ENCODE data around the gene ERO1A. TPM values are rescaled to one million over a fixed set of nuclear protein-coding genes. Genes with fewer than 3 reads are reported as not detected.

ERO1A gene
- total and polyA plus RNA-seq, 9 of the 15 experiments (the other 6 are each of a cell fraction or from before 2014, with no cell fraction given), result 11.0 to 46.2 (median 27.6) TPM

Other genes with a start within 250 kb of the ERO1A start
- gene TXNDC16, start 143.1 kb downstream of the ERO1A start, total RNA-seq (2014; rRNA removed), result 2.4 and 3.1 TPM in 2 replicates
- gene TXNDC16, start 143.1 kb downstream of the ERO1A start, total RNA-seq (2014; rRNA removed; fragmentation: Illumina TruSeq; extraction: Trizol), result 6.2 and 7.3 TPM in 2 replicates
- 5.1 and 5.4 TPM in 2 replicates for gene TXNDC16, start 143.1 kb downstream of the ERO1A start, total RNA-seq (2015; rRNA removed; fragmentation: Illumina TruSeq; extraction: Trizol)
- gene TXNDC16, start 143.1 kb downstream of the ERO1A start, total RNA-seq (2021), result 5.2 and 6.0 TPM in 2 replicates
- 5.6 and 6.2 TPM in 2 replicates for gene TXNDC16, start 143.1 kb downstream of the ERO1A start, polyA plus RNA-seq (2011; rRNA removed)
- 3.9 and 4.9 TPM in 2 replicates for gene TXNDC16, start 143.1 kb downstream of the ERO1A start, polyA plus RNA-seq (2014; fragmentation: Illumina TruSeq; extraction: Trizol)
- 1 to 10 TPM; 1.8 to 1.9 TPM for gene TXNDC16, start 143.1 kb downstream of the ERO1A start, polyA plus RNA-seq (2014; fragmentation: Nextera tagmentation; extraction: Ambion mirVana)
- gene TXNDC16, start 143.1 kb downstream of the ERO1A start, polyA plus RNA-seq (2014; rRNA removed), result 3.2 and 3.3 TPM in 2 replicates
- gene GPR137C, start 142.7 kb downstream of the ERO1A start, total RNA-seq (2014; rRNA removed), result 0.04 TPM in 1 of 2 replicates, not detected in the other
- gene GPR137C, start 142.7 kb downstream of the ERO1A start, total RNA-seq (2014; rRNA removed; fragmentation: Illumina TruSeq; extraction: Trizol), result 0.13 TPM in 1 of 2 replicates, not detected in the other
- 0.11 TPM in 1 of 2 replicates, not detected in the other for gene GPR137C, start 142.7 kb downstream of the ERO1A start, total RNA-seq (2015; rRNA removed; fragmentation: Illumina TruSeq; extraction: Trizol)
- gene GPR137C, start 142.7 kb downstream of the ERO1A start, total RNA-seq (2021), result 0.07 and 0.31 TPM in 2 replicates
- gene GPR137C, start 142.7 kb downstream of the ERO1A start, polyA plus RNA-seq (2011; rRNA removed), result 0.08 and 0.23 TPM in 2 replicates
- 0.03 and 0.10 TPM in 2 replicates for gene GPR137C, start 142.7 kb downstream of the ERO1A start, polyA plus RNA-seq (2014; fragmentation: Illumina TruSeq; extraction: Trizol)
- gene GPR137C, start 142.7 kb downstream of the ERO1A start, polyA plus RNA-seq (2014; fragmentation: Nextera tagmentation; extraction: Ambion mirVana), result under 1 TPM; 0.03 to 0.06 TPM
- gene GPR137C, start 142.7 kb downstream of the ERO1A start, polyA plus RNA-seq (2014; rRNA removed), result 0.11 TPM in 1 of 2 replicates, not detected in the other
- 106 and 130 TPM in 2 replicates for gene PSMC6, start 11.6 kb upstream of the ERO1A start, total RNA-seq (2014; rRNA removed)
- 182 and 213 TPM in 2 replicates for gene PSMC6, start 11.6 kb upstream of the ERO1A start, total RNA-seq (2014; rRNA removed; fragmentation: Illumina TruSeq; extraction: Trizol)
- gene PSMC6, start 11.6 kb upstream of the ERO1A start, total RNA-seq (2015; rRNA removed; fragmentation: Illumina TruSeq; extraction: Trizol), result 204 and 218 TPM in 2 replicates
- 85.9 and 91.4 TPM in 2 replicates for gene PSMC6, start 11.6 kb upstream of the ERO1A start, total RNA-seq (2021)
- 110 and 165 TPM in 2 replicates for gene PSMC6, start 11.6 kb upstream of the ERO1A start, polyA plus RNA-seq (2011; rRNA removed)
- gene PSMC6, start 11.6 kb upstream of the ERO1A start, polyA plus RNA-seq (2014; fragmentation: Illumina TruSeq; extraction: Trizol), result 180 and 209 TPM in 2 replicates
- 100 to 1,000 TPM; 214 to 224 TPM for gene PSMC6, start 11.6 kb upstream of the ERO1A start, polyA plus RNA-seq (2014; fragmentation: Nextera tagmentation; extraction: Ambion mirVana)
- gene PSMC6, start 11.6 kb upstream of the ERO1A start, polyA plus RNA-seq (2014; rRNA removed), result 138 and 153 TPM in 2 replicates
- gene STYX, start 34.6 kb upstream of the ERO1A start, total RNA-seq (2014; rRNA removed), result 5.5 and 8.0 TPM in 2 replicates
- 15.4 and 17.7 TPM in 2 replicates for gene STYX, start 34.6 kb upstream of the ERO1A start, total RNA-seq (2014; rRNA removed; fragmentation: Illumina TruSeq; extraction: Trizol)
- 11.0 and 11.6 TPM in 2 replicates for gene STYX, start 34.6 kb upstream of the ERO1A start, total RNA-seq (2015; rRNA removed; fragmentation: Illumina TruSeq; extraction: Trizol)
- gene STYX, start 34.6 kb upstream of the ERO1A start, total RNA-seq (2021), result 10.6 and 11.1 TPM in 2 replicates
- gene STYX, start 34.6 kb upstream of the ERO1A start, polyA plus RNA-seq (2011; rRNA removed), result 8.6 and 11.1 TPM in 2 replicates
- 8.1 and 8.3 TPM in 2 replicates for gene STYX, start 34.6 kb upstream of the ERO1A start, polyA plus RNA-seq (2014; fragmentation: Illumina TruSeq; extraction: Trizol)
- gene STYX, start 34.6 kb upstream of the ERO1A start, polyA plus RNA-seq (2014; fragmentation: Nextera tagmentation; extraction: Ambion mirVana), result 10 to 100 TPM in 1 of 2 experiments, 1 to 10 TPM in 1; 5.0 to 11.8 TPM
- gene STYX, start 34.6 kb upstream of the ERO1A start, polyA plus RNA-seq (2014; rRNA removed), result 6.3 and 8.1 TPM in 2 replicates
- 16.0 and 20.2 TPM in 2 replicates for gene GNPNAT1, start 96.0 kb upstream of the ERO1A start, total RNA-seq (2014; rRNA removed)
- gene GNPNAT1, start 96.0 kb upstream of the ERO1A start, total RNA-seq (2014; rRNA removed; fragmentation: Illumina TruSeq; extraction: Trizol), result 25.3 and 27.3 TPM in 2 replicates
- gene GNPNAT1, start 96.0 kb upstream of the ERO1A start, total RNA-seq (2015; rRNA removed; fragmentation: Illumina TruSeq; extraction: Trizol), result 21.1 and 22.5 TPM in 2 replicates
- gene GNPNAT1, start 96.0 kb upstream of the ERO1A start, total RNA-seq (2021), result 25.4 and 25.6 TPM in 2 replicates
- gene GNPNAT1, start 96.0 kb upstream of the ERO1A start, polyA plus RNA-seq (2011; rRNA removed), result 19.2 and 27.7 TPM in 2 replicates
- gene GNPNAT1, start 96.0 kb upstream of the ERO1A start, polyA plus RNA-seq (2014; fragmentation: Illumina TruSeq; extraction: Trizol), result 22.5 and 25.9 TPM in 2 replicates
- gene GNPNAT1, start 96.0 kb upstream of the ERO1A start, polyA plus RNA-seq (2014; fragmentation: Nextera tagmentation; extraction: Ambion mirVana), result 10 to 100 TPM; 15.8 to 26.0 TPM
- 19.2 and 20.1 TPM in 2 replicates for gene GNPNAT1, start 96.0 kb upstream of the ERO1A start, polyA plus RNA-seq (2014; rRNA removed)

All from K562 (cell line).